HG03565 (cell line): Measurements from ENCODE around the gene ISG15.
"Not testable (repeated sequence)": the region's sequence is repeated elsewhere in the genome, so short reads cannot be mapped to it uniquely, and the experiment has no call there.

ENCODE experiments used
- ATAC-seq: cut with Tn5 transposase; IDR thresholded peaks from one replicate; pipeline ENCODE4 v1.9.1; 2021; ENCODE audit warnings: mild to moderate bottlenecking, moderate library complexity; ENCODE audit not compliant: unreplicated experiment

ISG15 gene

DNA sequence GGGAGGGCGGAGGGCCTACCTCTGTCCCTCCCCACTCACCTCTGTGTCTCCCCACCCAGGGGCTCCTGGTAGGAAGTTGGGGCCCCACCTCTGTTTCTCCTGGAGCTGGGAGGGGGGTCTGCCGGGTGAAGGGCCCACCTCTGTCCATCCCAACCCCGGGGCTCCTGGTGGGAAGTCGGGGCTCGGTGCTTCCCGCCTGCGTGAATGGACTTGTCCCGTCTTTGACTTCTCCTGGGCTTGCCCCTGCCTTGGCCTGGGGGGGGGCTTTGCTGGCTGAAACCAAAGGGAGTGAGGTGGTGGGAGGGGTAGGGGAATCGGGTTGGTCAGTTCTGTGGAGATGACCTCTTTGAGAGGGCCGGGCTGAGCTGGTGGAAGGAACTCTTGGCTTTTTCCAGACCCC is 12.4 kb downstream of the ISG15 start:
- no peak for ATAC-seq

GRCh38 chr1:1026599-1027413 is 13.5 kb downstream of the ISG15 start:
- no peak for ATAC-seq

DNA sequence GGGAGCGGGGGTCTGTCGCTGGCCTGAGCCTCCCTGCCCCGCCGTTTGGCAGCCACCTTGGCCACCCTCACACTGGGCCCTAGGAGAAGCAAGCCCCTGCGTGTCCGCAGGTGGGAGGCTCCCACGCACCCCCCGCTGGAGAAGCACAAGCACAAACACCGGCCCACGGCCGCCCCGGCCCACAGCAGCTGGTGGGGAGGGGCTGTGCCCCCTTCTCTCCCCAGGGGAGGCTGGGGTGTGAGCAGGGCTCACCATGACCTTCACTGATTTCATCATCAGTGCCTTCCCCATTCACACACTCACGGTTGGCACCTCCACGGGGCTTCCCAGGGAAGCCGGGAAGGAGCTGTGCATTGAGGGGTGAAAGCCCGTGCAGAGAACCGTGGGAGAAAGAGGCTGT is 14.5 kb downstream of the ISG15 start:
- no peak for ATAC-seq

- ATAC-seq, result not testable (repeated sequence)
Observed at GRCh38 chr1:1030867-1031658, 17.8 kb downstream of the ISG15 start.

DNA sequence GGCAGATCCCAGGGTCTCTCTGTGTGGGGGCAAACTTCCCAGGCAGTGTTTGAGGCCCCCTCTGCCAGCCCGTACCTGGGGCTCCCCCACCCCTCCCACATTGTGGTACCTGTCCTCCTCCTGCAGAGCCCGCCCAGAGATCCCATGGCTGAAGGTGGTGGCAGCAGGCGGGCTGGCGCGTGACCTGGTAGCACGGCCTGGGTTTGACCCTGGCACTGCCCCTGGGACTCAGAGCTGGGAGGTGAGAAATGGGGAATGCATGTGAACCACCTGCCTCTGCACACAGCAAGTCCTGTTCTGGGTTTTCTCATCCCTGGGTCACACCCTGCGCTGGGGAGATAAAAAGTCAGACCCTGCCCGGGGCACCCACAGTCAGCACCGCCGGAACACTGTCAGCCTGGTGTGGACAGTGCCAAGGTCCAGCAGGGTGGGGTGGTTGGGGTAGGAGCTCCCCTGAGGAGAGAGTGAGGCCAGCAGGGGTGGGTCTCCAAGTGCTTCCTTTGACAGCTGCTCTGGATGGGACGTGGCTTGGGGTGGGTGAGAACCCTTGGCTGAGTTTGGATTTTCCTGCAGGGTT is 18.4 kb downstream of the ISG15 start:
- no peak for ATAC-seq

- ATAC-seq, result no peak
Observed at GRCh38 chr1:1032424-1032823, 19.1 kb downstream of the ISG15 start.

DNA sequence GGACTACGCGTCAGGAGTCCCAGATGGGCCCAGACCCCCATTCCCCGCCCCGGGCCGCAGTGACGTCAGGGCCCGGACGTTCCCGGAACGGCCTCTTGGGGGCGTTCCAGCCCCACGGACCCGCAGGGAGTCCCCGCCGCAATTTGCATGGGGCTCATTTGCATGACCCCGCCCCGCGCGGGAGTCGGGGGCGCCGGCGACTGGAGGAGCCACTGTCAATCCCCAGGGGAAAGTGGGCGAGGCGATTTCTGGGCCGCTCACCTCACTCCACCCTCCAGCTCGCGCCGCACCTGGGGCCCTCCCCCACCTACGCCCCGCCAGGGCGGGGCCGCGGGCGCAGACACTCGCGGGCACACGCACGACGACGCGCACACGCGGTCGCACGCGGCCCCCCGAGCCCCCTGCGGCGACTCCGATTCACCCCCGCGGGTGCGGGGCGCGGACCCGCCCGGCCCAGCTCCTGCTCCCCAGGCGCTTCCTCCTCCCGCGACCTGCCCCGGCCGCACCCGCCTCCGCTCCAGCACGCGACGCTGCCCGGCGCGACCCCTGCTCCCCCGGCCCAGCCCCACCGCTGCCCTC is 19.8 kb downstream of the ISG15 start:
- peak; percentile 81 for ATAC-seq

GRCh38 chr1:1033731-1034438 is 20.6 kb downstream of the ISG15 start:
- ATAC-seq, result no peak

DNA sequence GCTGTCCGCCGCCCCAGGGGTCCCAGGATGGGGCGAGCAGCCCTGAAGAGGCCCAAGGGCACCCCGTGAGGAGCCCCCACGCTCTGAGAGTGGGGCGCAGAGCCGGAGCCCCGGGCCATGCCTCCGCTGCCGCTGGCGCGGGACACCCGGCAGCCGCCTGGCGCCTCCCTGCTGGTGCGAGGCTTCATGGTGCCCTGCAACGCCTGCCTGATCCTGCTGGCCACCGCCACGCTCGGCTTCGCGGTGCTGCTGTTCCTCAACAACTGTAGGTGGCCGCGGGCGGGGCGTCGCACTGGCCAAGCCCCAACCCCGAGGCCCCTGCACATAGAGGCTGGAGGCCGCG is 21.1 kb downstream of the ISG15 start:
- ATAC-seq, result no peak

GRCh38 chr1:1035291-1035943 is 22.1 kb downstream of the ISG15 start:
- ATAC-seq, result no peak

- ATAC-seq, result no peak
Observed at GRCh38 chr1:1037366-1038327, 24.4 kb downstream of the ISG15 start.

GRCh38 chr1:1038694-1039093 is 25.4 kb downstream of the ISG15 start:
- ATAC-seq, result no peak

DNA sequence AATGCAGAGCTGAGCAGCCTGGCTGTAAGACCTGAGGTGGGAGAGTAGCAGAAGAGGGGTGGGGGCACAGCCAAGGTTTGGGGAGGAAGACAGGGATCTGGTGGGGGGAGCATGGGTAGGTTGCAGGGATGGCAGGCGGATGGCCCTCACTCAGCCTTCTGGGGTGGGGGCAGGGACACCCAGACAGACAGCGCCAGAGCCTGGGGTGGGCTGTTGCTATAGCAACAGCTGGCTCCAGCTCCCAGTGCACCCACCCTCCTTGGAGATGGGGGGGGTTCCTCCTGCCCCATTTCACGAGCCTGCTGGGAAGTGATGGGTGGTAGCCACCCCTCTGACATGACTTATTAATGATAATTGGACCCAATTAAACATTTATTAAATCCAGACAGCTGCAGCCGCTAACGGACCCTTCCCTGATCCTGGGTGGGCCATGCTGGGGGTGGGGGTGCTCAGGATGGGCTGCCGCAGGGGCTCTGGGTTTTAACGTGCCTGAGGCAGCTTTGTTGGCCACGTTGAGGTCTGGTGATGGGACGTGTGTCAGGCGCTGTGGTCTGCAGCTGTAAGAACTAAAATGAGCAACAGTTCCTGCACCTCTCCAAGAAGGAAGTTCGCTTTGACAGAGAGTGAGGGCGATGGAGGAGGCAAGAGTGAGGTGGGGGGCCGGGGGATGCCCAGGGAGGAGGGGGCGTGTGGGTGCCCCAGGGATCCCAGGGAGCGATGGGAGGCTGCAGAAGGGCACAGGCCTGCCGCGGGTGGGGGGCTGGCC is 26.0 kb downstream of the ISG15 start:
- ATAC-seq, result no peak

- ATAC-seq, result no peak
Observed at GRCh38 chr1:1040004-1040991, 27.0 kb downstream of the ISG15 start.

GRCh38 chr1:1041092-1041523 is 27.8 kb downstream of the ISG15 start:
- no peak for ATAC-seq

DNA sequence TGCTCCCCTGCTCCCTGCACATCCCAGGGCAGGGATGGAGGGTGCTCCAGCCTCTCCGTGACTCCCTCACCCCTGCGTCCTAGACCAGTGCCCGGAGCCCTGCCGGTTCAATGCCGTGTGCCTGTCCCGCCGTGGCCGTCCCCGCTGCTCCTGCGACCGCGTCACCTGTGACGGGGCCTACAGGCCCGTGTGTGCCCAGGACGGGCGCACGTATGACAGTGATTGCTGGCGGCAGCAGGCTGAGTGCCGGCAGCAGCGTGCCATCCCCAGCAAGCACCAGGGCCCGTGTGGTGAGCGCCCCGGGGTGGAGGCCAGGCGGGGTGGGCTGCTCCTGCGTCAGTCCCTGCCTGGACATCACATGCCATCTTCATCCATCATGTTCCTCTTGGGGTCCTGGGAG is 28.6 kb downstream of the ISG15 start:
- ATAC-seq, result no peak

DNA sequence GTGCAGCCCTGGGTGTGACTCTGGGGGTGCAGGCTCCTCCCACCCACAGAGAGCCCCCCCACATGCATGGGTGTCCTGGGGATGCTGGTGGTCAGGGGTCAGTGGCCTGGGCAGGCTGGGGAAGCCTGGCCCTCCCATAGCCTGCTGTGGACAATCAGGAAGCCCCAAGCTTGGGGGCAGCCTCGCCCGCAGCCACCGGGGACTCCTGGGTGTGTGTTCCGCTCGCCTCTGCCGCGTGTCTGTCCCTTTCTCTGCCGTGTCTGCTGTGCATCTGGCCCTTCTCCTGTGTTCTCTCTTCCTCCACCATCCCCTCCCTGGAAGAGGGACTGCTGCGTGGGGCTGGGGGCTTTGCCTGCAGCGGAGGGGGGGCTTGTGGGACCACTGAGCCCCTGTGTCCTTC is 29.5 kb downstream of the ISG15 start:
- no peak for ATAC-seq
